Spleen (tissue), 7 donors: ENCODE measurements around the gene CNTNAP5.

Experiments used
- POLR2A ChIP-seq, 3 donors: fragments of 450-650 bp; IDR thresholded peaks; one replicate each; pipeline ENCODE4 v1.5.1; 2017; ENCODE audit warnings: antibody characterized with exemption in 3 of 3, mild to moderate bottlenecking in 1 of 3
- POLR2AphosphoS5 ChIP-seq, 3 donors: sonication (generic); formaldehyde crosslinking; IDR thresholded peaks; one replicate each; pipeline ENCODE4 v1.5.1; 2017; ENCODE audit warnings: antibody characterized with exemption in 3 of 3
- TF ChIP-seq, protein P1 (sequence below), 11 experiments: fragments of 200-600 bp in 7 of 11; fragments of 450-650 bp in 4 of 11; sonication (generic) in 4 of 11; IDR thresholded peaks in 8 of 11; conservative IDR thresholded peaks in 3 of 11; 1 replicate in 7 of 11; 2 replicates in 4 of 11; pipeline versions ENCODE4 v1.4.0 to v1.8.0; 2016 to 2021; ENCODE audit warnings: antibody characterized with exemption in 11 of 11, inconsistent platforms in 4 of 11, mild to moderate bottlenecking in 1 of 11
- donor health status: DM: no; HTN: no; CAD: no; lungs with moderate emphysema.
- donor health status: DM: no; HTN: no; CAD: no.
- donor health status: DM: no; HTN: no; CAD: no.

DNA sequence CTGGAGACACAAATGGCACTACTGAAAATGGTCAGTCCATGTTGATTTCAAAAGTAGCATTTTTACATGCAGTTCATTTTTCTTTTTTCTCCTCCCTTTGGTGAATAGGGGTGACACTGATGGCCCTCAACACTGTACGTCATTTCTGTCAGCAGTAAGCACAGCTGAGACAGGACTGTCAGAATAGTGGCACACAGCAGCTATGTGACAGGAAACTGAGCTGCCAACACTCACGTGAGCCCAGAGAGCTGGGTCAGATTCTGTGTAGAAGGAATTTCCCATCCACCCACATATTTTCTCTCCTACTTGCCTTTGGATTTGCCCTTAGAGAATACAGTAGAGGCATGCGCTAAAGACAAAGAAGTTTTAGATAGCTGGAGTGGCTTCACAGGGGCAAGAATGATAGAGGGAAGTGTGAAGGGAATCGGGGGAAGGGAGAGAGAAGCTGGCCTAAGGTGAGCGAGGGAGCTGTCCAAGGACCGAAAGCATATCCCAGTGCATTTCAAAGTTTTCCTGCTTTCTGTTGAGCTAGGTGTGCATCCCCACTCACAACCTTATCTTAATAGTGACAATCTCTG, 476.6 kb downstream of the CNTNAP5 start:
- TF ChIP-seq POLR2AphosphoS5 (IDR thresholded peaks at IDR 0.05) (no peak), POLR2A (IDR thresholded peaks at IDR 0.05) (no peak)
- TF ChIP-seq, protein P1, sequence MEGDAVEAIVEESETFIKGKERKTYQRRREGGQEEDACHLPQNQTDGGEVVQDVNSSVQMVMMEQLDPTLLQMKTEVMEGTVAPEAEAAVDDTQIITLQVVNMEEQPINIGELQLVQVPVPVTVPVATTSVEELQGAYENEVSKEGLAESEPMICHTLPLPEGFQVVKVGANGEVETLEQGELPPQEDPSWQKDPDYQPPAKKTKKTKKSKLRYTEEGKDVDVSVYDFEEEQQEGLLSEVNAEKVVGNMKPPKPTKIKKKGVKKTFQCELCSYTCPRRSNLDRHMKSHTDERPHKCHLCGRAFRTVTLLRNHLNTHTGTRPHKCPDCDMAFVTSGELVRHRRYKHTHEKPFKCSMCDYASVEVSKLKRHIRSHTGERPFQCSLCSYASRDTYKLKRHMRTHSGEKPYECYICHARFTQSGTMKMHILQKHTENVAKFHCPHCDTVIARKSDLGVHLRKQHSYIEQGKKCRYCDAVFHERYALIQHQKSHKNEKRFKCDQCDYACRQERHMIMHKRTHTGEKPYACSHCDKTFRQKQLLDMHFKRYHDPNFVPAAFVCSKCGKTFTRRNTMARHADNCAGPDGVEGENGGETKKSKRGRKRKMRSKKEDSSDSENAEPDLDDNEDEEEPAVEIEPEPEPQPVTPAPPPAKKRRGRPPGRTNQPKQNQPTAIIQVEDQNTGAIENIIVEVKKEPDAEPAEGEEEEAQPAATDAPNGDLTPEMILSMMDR (IDR thresholded peaks at IDR 0.05 in 8 of 11, conservative IDR thresholded peaks at IDR 0.05 in 3 of 11), result no peak
